ENCODE results near the gene PRLH.
A peak's percentile ranks its signal among the peaks of the same experiment; 100 is the strongest.

Gene PRLH

GRCh38 chr2:237557633-237558015, 8.8 kb upstream of the PRLH start:
- no peak overlapping the region for H2AFZ ChIP-seq (ENCODE audit: low read length)
- no peak overlapping the region for H3K4me2 ChIP-seq (ENCODE audit: insufficient read depth, low read length, poor library complexity, severe bottlenecking)
- no peak overlapping the region for H3K4ac ChIP-seq (ENCODE audit: low read length)
- H3K36me3 ChIP-seq (replicated peaks in 1 of 2; ENCODE audit: control insufficient read depth in 2 of 2, insufficient read depth in 2 of 2, low read length in 2 of 2): no peaks in the 10 kb centered on the region
- no peaks in the 10 kb centered on the region for H3K4me1 ChIP-seq (ENCODE audit: control insufficient read depth in 2 of 2, insufficient read depth in 1 of 2, low read depth in 1 of 2, low read length in 2 of 2)
- H3K79me1 ChIP-seq (ENCODE audit: low read depth, low read length): no peaks in the 10 kb centered on the region
- H3K23ac ChIP-seq (ENCODE audit: low read depth, low read length, poor library complexity): no peak overlapping the region
- no CpG with 5 or more reads among the region's 4 CpGs for WGBS, 2 donors (ENCODE audit: extremely low coverage in 2 of 2, insufficient read length in 2 of 2, insufficient replicate concordance in 1 of 2)
- H3K18ac ChIP-seq (ENCODE audit: low read length): peak overlapping the region; percentile 33
- no peak overlapping the region for H2BK15ac ChIP-seq (ENCODE audit: low read length)
- no peak overlapping the region for H3K9ac ChIP-seq (ENCODE audit: low read depth, low read length, poor library complexity)
- H4K8ac ChIP-seq (ENCODE audit: low read depth, low read length): no peak overlapping the region
- no peak overlapping the region for H2BK12ac ChIP-seq (ENCODE audit: low read length)
- no peak for DNase-seq (ENCODE audit: low spot score)
- H2BK120ac ChIP-seq (ENCODE audit: low read depth, low read length): no peak overlapping the region
- H2BK5ac ChIP-seq (ENCODE audit: low read length): no peak overlapping the region
- H3K14ac ChIP-seq (ENCODE audit: low read length): no peak overlapping the region
- no peak overlapping the region for H3K27ac ChIP-seq (replicated peaks; ENCODE audit: low read length)
- H2AK5ac ChIP-seq (ENCODE audit: low read depth, low read length): no peak overlapping the region
- H3K9me3 ChIP-seq (replicated peaks in 1 of 2; ENCODE audit: control insufficient read depth in 2 of 2, insufficient read depth in 1 of 2, low read depth in 1 of 2, low read length in 2 of 2): peaks cover 0 to 12% of the 10 kb centered on the region in 2 donors
- no peak overlapping the region for H3K4me3 ChIP-seq (ENCODE audit: low read length in 2 of 2)
- H4K91ac ChIP-seq (ENCODE audit: low read depth, low read length, poor library complexity): no peak overlapping the region
- peaks cover 0 to 2% (median 0%) of the 10 kb centered on the region in 3 experiments for H3K27me3 ChIP-seq (ENCODE audit: control insufficient read depth in 3 of 3, insufficient read depth in 3 of 3, low read depth in 1 of 3, low read length in 3 of 3)

GRCh38 chr2:237558961-237559641, 7.3 kb upstream of the PRLH start:
- WGBS, 2 donors (ENCODE audit: extremely low coverage in 2 of 2, insufficient read length in 2 of 2, insufficient replicate concordance in 1 of 2): no CpG with 5 or more reads among the region's 22 CpGs
- Histone ChIP-seq H3K9me3 (replicated peaks in 1 of 2; ENCODE audit: control insufficient read depth in 2 of 2, insufficient read depth in 1 of 2, low read depth in 1 of 2, low read length in 2 of 2) (peaks cover 0 to 5% of the 10 kb centered on the region in 2 donors), H4K8ac (ENCODE audit: low read depth, low read length) (no peak overlapping the region), H3K27me3 (ENCODE audit: control insufficient read depth in 3 of 3, insufficient read depth in 3 of 3, low read depth in 1 of 3, low read length in 3 of 3) (peaks cover 0 to 7% (median 2%) of the 10 kb centered on the region in 3 experiments), H3K23ac (ENCODE audit: low read depth, low read length, poor library complexity) (no peak overlapping the region), H2BK5ac (ENCODE audit: low read length) (no peak overlapping the region), H3K79me1 (ENCODE audit: low read depth, low read length) (no peaks in the 10 kb centered on the region), H3K27ac (replicated peaks; ENCODE audit: low read length) (no peak overlapping the region), H4K91ac (ENCODE audit: low read depth, low read length, poor library complexity) (no peak overlapping the region), H2BK15ac (ENCODE audit: low read length) (peak overlapping the region; percentile 59), H3K4me3 (ENCODE audit: low read length in 2 of 2) (no peak overlapping the region), H2AK5ac (ENCODE audit: low read depth, low read length) (no peak overlapping the region), H3K4me1 (ENCODE audit: control insufficient read depth in 2 of 2, insufficient read depth in 1 of 2, low read depth in 1 of 2, low read length in 2 of 2) (no peaks in the 10 kb centered on the region), H2BK120ac (ENCODE audit: low read depth, low read length) (no peak overlapping the region), H3K9ac (ENCODE audit: low read depth, low read length, poor library complexity) (no peak overlapping the region), H2BK12ac (ENCODE audit: low read length) (no peak overlapping the region), H3K4me2 (ENCODE audit: insufficient read depth, low read length, poor library complexity, severe bottlenecking) (no peak overlapping the region), H3K4ac (ENCODE audit: low read length) (no peak overlapping the region), H3K36me3 (replicated peaks in 1 of 2; ENCODE audit: control insufficient read depth in 2 of 2, insufficient read depth in 2 of 2, low read length in 2 of 2) (no peaks in the 10 kb centered on the region), H2AFZ (ENCODE audit: low read length) (no peak overlapping the region), H3K18ac (ENCODE audit: low read length) (no peak overlapping the region), H3K14ac (ENCODE audit: low read length) (peak overlapping the region; percentile 31)
- DNase-seq (ENCODE audit: low spot score): no peak

- no peaks in the 10 kb centered on the region for H3K36me3 ChIP-seq (replicated peaks in 1 of 2; ENCODE audit: control insufficient read depth in 2 of 2, insufficient read depth in 2 of 2, low read length in 2 of 2)
These were observed 5.2 kb upstream of the PRLH start for GRCh38 chr2:237561221-237561620.

GRCh38 chr2:237563816-237564215, 2.6 kb upstream of the PRLH start:
- Histone ChIP-seq H3K9ac (ENCODE audit: low read depth, low read length, poor library complexity) (no peak overlapping the region), H4K91ac (ENCODE audit: low read depth, low read length, poor library complexity) (no peak overlapping the region), H2BK12ac (ENCODE audit: low read length) (no peak overlapping the region), H2AK5ac (ENCODE audit: low read depth, low read length) (no peak overlapping the region), H2BK5ac (ENCODE audit: low read length) (no peak overlapping the region), H3K27me3 (ENCODE audit: control insufficient read depth in 3 of 3, insufficient read depth in 3 of 3, low read depth in 1 of 3, low read length in 3 of 3) (peaks cover 0 to 7% (median 2%) of the 10 kb centered on the region in 3 experiments), H2BK120ac (ENCODE audit: low read depth, low read length) (no peak overlapping the region), H3K4me2 (ENCODE audit: insufficient read depth, low read length, poor library complexity, severe bottlenecking) (no peak overlapping the region), H3K79me1 (ENCODE audit: low read depth, low read length) (no peaks in the 10 kb centered on the region), H3K14ac (ENCODE audit: low read length) (no peak overlapping the region), H3K9me3 (replicated peaks in 1 of 2; ENCODE audit: control insufficient read depth in 2 of 2, insufficient read depth in 1 of 2, low read depth in 1 of 2, low read length in 2 of 2) (peaks cover 0 to 8% of the 10 kb centered on the region in 2 donors), H4K8ac (ENCODE audit: low read depth, low read length) (no peak overlapping the region), H3K27ac (replicated peaks; ENCODE audit: low read length) (no peak overlapping the region), H3K4me1 (ENCODE audit: control insufficient read depth in 2 of 2, insufficient read depth in 1 of 2, low read depth in 1 of 2, low read length in 2 of 2) (no peaks in the 10 kb centered on the region), H3K4ac (ENCODE audit: low read length) (no peak overlapping the region), H3K23ac (ENCODE audit: low read depth, low read length, poor library complexity) (no peak overlapping the region), H2BK15ac (ENCODE audit: low read length) (no peak overlapping the region), H3K4me3 (ENCODE audit: low read length in 2 of 2) (no peak overlapping the region), H2AFZ (ENCODE audit: low read length) (no peak overlapping the region), H3K18ac (ENCODE audit: low read length) (no peak overlapping the region), H3K36me3 (replicated peaks in 1 of 2; ENCODE audit: control insufficient read depth in 2 of 2, insufficient read depth in 2 of 2, low read length in 2 of 2) (no peaks in the 10 kb centered on the region)
- no CpG with 5 or more reads among the region's 14 CpGs for WGBS, 2 donors (ENCODE audit: extremely low coverage in 2 of 2, insufficient read length in 2 of 2, insufficient replicate concordance in 1 of 2)
- no peak for DNase-seq (ENCODE audit: low spot score)

More at GRCh38 chr2:237561221-237561620, 5.2 kb upstream of the PRLH start:
- Histone ChIP-seq H3K23ac (ENCODE audit: low read depth, low read length, poor library complexity) (peak overlapping the region; percentile 74), H2BK15ac (ENCODE audit: low read length) (no peak overlapping the region), H2BK12ac (ENCODE audit: low read length) (no peak overlapping the region), H2AFZ (ENCODE audit: low read length) (no peak overlapping the region), H2BK5ac (ENCODE audit: low read length) (no peak overlapping the region), H3K4me2 (ENCODE audit: insufficient read depth, low read length, poor library complexity, severe bottlenecking) (no peak overlapping the region), H4K91ac (ENCODE audit: low read depth, low read length, poor library complexity) (no peak overlapping the region), H2AK5ac (ENCODE audit: low read depth, low read length) (peak overlapping the region; percentile 48), H4K8ac (ENCODE audit: low read depth, low read length) (no peak overlapping the region), H3K4me1 (ENCODE audit: control insufficient read depth in 2 of 2, insufficient read depth in 1 of 2, low read depth in 1 of 2, low read length in 2 of 2) (no peaks in the 10 kb centered on the region), H3K14ac (ENCODE audit: low read length) (no peak overlapping the region), H3K4me3 (ENCODE audit: low read length in 2 of 2) (no peak overlapping the region), H3K9me3 (replicated peaks in 1 of 2; ENCODE audit: control insufficient read depth in 2 of 2, insufficient read depth in 1 of 2, low read depth in 1 of 2, low read length in 2 of 2) (peaks cover 0 to 7% of the 10 kb centered on the region in 2 donors), H3K9ac (ENCODE audit: low read depth, low read length, poor library complexity) (no peak overlapping the region), H2BK120ac (ENCODE audit: low read depth, low read length) (no peak overlapping the region), H3K4ac (ENCODE audit: low read length) (no peak overlapping the region), H3K18ac (ENCODE audit: low read length) (no peak overlapping the region), H3K27me3 (ENCODE audit: control insufficient read depth in 3 of 3, insufficient read depth in 3 of 3, low read depth in 1 of 3, low read length in 3 of 3) (peaks cover 0 to 7% (median 2%) of the 10 kb centered on the region in 3 experiments), H3K79me1 (ENCODE audit: low read depth, low read length) (no peaks in the 10 kb centered on the region), H3K27ac (replicated peaks; ENCODE audit: low read length) (no peak overlapping the region)
- WGBS, 2 donors (ENCODE audit: extremely low coverage in 2 of 2, insufficient read length in 2 of 2, insufficient replicate concordance in 1 of 2): no CpG with 5 or more reads among the region's 7 CpGs
- no peak for DNase-seq (ENCODE audit: low spot score)
